Inferior parietal cortex (tissue), 1 donor: ENCODE measurements around the gene ONECUT3.
A peak's percentile ranks its signal among the peaks of the same experiment; 100 is the strongest.

Experiments used
- DNase-seq: peaks from one replicate; pipeline ENCODE4 v3.0.0-alpha.2; 2016; ENCODE audit errors: extremely low spot score

Gene ONECUT3

DNA sequence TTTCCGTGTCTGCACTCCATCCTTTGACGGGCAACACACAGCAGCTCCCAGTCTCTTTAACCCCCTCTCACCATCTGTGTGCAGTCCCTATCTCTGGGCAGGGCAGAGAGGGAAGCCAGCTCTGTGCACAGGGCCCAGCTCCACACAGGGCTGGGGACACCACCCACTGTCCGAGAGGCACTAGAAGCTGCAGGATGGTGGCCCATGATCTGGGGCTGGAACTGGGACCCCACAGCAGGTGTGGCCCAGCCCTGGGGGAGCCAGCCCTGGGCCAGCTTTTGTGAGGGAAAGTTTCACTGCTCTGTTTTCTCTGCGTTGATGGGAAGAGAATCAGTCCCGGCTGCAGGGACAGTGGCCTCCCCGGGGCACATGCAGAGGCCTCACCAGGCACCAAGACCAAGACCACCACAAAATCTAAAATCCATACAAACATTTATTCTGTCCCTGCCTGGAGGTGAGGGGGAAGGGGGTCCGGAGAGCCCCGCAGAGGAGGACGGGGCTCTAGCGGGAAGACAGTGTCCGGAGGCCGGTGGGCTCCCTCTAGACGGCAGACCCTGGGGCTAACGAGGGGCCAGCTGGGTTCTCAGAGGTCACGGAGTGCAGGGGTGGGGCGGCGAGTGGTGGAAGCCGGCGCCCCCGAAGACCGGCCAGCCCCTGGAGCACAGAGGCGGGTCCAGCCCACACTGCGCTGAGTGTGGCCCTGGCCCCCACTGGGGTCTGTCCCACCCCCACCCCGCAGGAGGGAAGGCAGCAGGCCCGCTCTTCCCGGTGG, 61.7 kb downstream of the ONECUT3 start:
- DNase-seq = no peak

- DNase-seq = no peak
Measured at GRCh38 chr19:1815605-1816529, 62.6 kb downstream of the ONECUT3 start.

GRCh38 chr19:1816530-1817298, 63.4 kb downstream of the ONECUT3 start:
- no peak for DNase-seq

DNA sequence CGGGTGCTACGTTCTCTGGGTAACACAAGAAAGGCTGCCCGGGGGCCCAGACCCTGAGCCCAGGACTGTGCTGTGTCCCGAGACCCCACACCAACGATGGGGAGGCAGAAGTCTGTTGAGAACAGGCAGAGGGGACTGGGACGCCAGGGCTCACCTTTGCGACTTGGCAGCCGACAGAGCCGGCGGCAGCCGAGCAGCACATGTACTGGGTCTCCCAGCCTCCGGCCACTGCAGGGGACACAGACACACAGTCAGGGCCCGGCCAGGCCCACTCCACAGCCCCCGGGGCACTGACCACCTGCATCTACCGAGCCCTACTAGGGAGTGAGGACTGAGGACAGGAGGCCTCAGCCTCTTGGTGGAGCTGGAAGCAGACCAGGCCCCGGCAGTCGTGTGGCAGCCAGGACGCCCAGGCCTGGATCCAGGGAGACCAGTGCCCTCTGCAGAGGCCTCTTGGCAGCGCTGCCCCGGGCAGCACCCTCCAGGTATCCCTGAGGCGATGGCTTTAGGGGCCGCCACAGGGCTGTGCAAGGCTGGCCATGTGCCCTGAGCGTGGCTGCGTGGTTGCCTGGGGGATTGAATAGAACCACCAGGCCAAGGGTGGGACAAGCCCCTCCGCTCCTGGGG, 64.4 kb downstream of the ONECUT3 start:
- no peak for DNase-seq

DNA sequence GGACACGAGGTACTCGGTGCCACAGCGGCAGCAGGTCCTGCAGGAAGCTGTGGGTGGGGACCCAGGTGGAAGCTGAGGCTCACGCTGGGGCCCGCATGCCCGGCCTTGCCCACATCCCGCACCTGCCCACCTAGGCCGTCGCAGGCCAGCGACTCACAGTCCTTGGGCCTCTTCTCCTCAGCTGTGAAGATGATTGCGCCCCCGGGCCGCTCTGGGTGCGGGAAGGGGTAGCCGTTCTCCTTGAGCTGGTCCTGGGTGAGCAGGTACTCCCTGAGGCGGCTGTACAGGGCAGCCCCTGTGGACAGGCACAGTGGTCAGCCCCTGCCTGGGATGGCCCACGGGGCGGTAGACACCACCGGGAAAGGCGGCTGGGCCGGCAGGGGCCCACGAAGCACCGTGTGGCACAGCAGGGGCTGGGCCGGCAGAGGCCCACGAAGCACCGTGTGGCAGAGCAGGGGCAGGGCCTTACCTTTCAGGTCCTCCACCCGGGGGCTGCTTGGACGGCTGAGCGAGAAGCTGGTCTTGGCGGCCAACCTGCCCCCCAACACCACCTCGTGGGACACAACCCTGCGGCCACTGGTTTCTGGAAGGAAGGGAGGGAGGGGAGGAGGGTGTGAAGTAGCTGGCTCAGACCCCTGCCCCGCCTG, 65.4 kb downstream of the ONECUT3 start:
- no peak for DNase-seq

DNA sequence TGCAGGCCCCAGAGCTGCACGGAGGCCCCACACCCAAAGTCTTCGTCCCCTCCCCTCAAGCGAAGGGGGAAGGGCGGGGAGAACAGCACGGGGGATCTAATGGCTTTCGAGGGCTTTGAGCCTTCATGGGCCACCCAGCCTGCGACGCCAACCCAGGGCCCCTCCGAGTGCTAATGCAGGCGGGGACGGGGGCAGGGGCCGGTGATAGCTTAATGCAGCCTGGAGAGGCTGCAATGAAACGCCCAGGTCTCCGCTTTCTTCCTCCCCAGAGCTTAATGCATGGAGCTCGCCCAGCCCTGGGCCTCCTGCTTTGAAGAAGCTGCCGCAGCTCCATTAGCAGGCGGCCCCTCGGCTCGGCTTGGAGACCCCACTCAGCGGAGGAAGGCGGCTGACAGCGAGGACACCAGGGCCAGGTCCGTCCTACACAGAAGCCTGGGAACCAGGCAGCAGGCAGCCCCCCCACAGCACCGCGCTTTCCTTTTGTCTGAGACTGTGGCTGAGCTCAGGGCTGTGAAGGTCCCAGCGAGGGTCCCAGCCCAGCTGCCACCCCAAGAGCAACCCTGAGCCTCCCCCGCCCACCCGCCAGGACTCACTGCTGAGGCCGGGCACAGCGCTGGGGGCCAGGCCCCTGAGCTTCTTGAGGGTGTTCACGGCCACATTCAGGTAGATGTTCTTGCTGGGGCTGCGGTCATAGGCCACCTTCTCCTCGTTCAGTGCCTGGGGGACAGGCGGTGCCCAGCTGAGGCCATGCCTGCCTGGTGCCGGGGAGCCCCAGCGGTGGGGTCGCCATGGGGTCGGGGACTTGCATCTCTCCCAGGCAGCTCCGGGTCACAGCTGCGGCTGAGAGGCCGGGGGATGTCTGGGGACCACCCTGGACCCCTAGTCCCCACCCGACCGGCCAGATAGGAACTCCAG, 66.3 kb downstream of the ONECUT3 start:
- DNase-seq = no peak

DNA sequence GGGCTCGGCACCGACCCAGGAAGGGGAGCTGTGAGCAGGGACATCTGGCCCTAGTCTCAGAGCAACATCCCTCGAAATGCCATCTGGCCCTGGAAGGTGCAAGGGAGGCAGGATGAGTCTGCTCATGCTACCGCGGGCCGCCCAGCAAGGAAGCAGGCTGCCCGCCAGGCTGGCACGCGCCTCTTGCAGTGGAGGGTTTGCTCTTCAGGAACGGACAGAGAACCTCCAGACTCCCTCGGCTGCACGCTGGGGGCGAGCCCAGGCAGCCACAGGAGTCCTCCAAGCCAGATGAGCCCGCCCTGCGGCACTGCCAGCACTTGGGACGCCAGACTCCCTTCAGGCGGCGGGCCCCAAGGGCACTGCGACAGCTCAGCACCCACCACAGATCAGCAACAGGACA, 68.9 kb downstream of the ONECUT3 start:
- no peak for DNase-seq

GRCh38 chr19:1823020-1823419, 69.7 kb downstream of the ONECUT3 start:
- no peak for DNase-seq

- no peak for DNase-seq
Measured at GRCh38 chr19:1823539-1824251, 70.4 kb downstream of the ONECUT3 start.

DNA sequence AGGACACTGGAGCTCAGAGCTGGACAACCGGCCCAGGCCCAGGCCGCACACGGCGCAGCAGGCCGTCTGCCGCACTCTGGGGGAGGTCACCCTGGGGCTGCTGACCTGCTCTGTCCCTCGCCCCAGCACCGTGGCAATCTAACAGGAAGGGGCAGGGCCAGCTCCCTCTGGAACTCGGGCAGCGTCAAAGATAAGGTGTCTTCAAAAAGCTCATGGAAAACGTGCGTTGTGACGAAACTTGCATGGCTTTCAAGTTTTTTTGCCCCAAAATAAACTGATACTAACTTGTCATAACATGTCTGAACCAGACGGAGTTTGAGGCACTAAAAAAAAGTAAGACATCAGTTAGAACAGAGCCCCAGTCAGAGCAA, 70.9 kb downstream of the ONECUT3 start:
- no peak for DNase-seq

DNA sequence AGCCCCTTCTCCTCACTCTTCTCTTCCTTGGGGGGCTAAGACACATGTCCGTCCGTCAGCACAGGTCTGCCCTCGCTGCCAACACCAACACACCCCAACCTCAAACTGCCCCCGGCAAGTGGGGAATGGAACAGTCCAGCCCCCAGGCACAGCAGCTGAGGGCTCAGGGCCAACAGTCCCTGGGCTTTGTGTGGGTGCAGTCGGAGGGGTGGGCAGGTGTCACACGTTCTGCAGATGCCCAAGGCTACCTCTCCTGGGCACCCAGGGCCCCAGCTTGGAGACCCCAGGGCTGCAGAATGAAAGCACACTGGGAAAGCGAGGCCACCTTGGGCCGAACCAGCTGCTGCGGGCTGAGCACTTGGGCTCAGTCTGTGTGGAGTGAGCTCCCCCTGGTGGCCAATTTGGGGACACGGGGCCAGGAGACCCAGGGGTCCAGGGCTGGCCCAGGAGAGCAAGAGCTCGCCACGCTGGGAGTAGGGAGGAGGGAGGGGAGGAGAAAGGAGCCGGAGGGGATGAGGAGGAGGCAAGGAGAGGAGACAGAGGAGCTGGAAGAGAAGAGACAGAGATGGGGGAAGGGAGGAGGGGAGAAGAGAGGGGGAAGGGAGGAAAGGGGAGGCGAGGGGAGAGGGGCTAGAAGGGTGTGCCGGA, 72.7 kb downstream of the ONECUT3 start:
- DNase-seq = peak; percentile 84

GRCh38 chr19:1826557-1827521, 73.5 kb downstream of the ONECUT3 start:
- no peak for DNase-seq

DNA sequence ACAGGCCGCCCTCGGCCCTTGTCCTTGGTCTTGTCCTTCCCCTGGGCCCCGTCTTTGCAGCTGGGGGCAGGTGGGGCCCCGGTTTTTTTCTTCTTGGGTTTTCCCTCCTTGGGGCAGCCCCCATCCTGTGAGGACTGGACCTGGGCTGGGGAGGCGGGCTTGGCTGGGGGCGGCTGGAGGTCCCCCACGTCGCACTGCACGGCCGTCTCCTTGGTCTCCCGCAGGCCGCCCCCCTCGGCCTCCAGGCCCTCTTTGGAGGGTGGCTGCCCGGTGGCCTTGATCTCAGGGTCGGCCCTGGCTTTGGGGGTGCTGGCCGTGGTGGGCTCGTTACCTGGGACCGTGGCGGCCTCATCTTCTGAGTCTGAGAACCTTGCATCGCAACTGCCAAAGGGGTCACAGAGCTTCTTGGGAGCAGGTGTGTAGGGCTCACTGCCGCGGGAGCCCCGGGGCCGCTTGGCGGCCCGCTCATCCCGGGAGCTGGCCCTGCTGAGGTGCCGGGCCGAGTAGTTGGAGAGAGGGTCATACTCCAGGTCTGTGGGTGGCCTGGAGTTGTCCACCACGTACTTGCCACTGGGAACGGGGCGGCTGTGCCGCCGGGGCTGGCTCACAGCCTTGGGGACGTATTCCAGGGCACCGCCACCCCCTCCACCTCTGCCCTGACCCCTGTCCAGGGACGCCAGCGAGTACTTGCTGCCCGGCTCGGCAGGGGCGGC, 74.4 kb downstream of the ONECUT3 start:
- DNase-seq = no peak

- DNase-seq = no peak
Measured at GRCh38 chr19:1828279-1829238, 75.3 kb downstream of the ONECUT3 start.

GRCh38 chr19:1829958-1830357, 76.7 kb downstream of the ONECUT3 start:
- DNase-seq = no peak

GRCh38 chr19:1830568-1830967, 77.3 kb downstream of the ONECUT3 start:
- no peak for DNase-seq
